22Rv1 (cell line): ENCODE data around the gene ARHGAP30.

Source experiments
- CTCF ChIP-seq: fragments of 450-650 bp; IDR thresholded peaks from 2 replicates; pipeline ENCODE4 v1.5.1; 2017; ENCODE audit warnings: mild to moderate bottlenecking
- ZFX ChIP-seq: fragments of 450-650 bp; IDR thresholded peaks from 2 replicates; pipeline ENCODE4 v1.6.1; 2017; ENCODE audit warnings: antibody characterized with exemption, borderline replicate concordance

- TF ChIP-seq CTCF, result no peak
- no peak for TF ChIP-seq ZFX
Measured at GRCh38 chr1:161039154-161039545, 30.5 kb downstream of the ARHGAP30 start.
